Liver (tissue), 3 donors: ENCODE measurements around the gene RPS29.

Experiments
- ATF3 ChIP-seq: IDR thresholded peaks from 2 replicates; pipeline ENCODE4 v1.6.1; 2016; ENCODE audit warnings: antibody characterized with exemption
- CTCF ChIP-seq: fragments of 150-350 bp; IDR thresholded peaks from 2 replicates; pipeline ENCODE4 v1.5.1; 2017; ENCODE audit warnings: improper control_type of control experiment, low read depth, low read length; ENCODE audit not compliant: missing input control
- EGR1 ChIP-seq, 2 donors: IDR thresholded peaks; 2 replicates each; pipeline ENCODE4 v1.6.1; 2016 to 2018; ENCODE audit warnings: antibody characterized with exemption in 2 of 2, low read depth in 2 of 2
- FOXA1 ChIP-seq: IDR thresholded peaks from 2 replicates; pipeline ENCODE4 v1.6.1; 2016; ENCODE audit warnings: antibody characterized with exemption
- HNF4A ChIP-seq, 2 donors: conservative IDR thresholded peaks; 2 replicates each; pipeline ENCODE4 v1.6.1; 2016; ENCODE audit warnings: antibody characterized with exemption in 2 of 2, mild to moderate bottlenecking in 2 of 2
- JUND ChIP-seq, 2 donors: IDR thresholded peaks; 2 replicates each; pipeline ENCODE4 v1.6.1; 2016; ENCODE audit warnings: antibody characterized with exemption in 2 of 2
- MAX ChIP-seq: IDR thresholded peaks from 2 replicates; pipeline ENCODE4 v1.6.1; 2016; ENCODE audit warnings: antibody characterized with exemption
- NR2F2 ChIP-seq: IDR thresholded peaks from 2 replicates; pipeline ENCODE4 v1.6.1; 2016; ENCODE audit warnings: antibody characterized with exemption
- REST ChIP-seq: IDR thresholded peaks from 2 replicates; pipeline ENCODE4 v1.6.1; 2016; ENCODE audit warnings: antibody characterized with exemption, mild to moderate bottlenecking
- RXRA ChIP-seq, 2 donors: IDR thresholded peaks; 2 replicates each; pipeline ENCODE4 v1.6.1; 2017 to 2018; ENCODE audit warnings: antibody characterized with exemption in 2 of 2, mild to moderate bottlenecking in 1 of 2
- YY1 ChIP-seq: IDR thresholded peaks from 2 replicates; pipeline ENCODE4 v1.6.1; 2016; ENCODE audit warnings: antibody characterized with exemption, mild to moderate bottlenecking
- ZBTB33 ChIP-seq: IDR thresholded peaks from 2 replicates; pipeline ENCODE4 v1.6.1; 2016; ENCODE audit warnings: antibody characterized with exemption
- donor health status: healthy.
- donor health status: healthy.

- TF ChIP-seq JUND (IDR thresholded peaks at IDR 0.05) (no peak), HNF4A (conservative IDR thresholded peaks at IDR 0.05) (no peak), CTCF (no peak), ZBTB33 (no peak), RXRA (IDR thresholded peaks at IDR 0.05) (no peak), YY1 (no peak), ATF3 (no peak), REST (no peak), EGR1 (IDR thresholded peaks at IDR 0.05; ENCODE audit: low read depth in 2 of 2) (no peak), NR2F2 (no peak), MAX (no peak), FOXA1 (no peak)
Measured at GRCh38 chr14:49559979-49560768, 26.0 kb downstream of the RPS29 start.
